HL-60 (cell line): ENCODE results near the gene BIN2.

Source experiments
- DNase-seq, 2 experiments: peaks; one replicate each; pipeline ENCODE4 v3.0.0-alpha.2; 2010 to 2020; ENCODE audit warnings: low read depth in 1 of 2, low spot score in 1 of 2
- H3K27ac ChIP-seq: fragments of 250-450 bp; sonication (Bioruptor Pico); replicated peaks from 2 replicates; pipeline ENCODE4 v1.5.1; 2020; ENCODE audit warnings: mild to moderate bottlenecking, moderate library complexity
- H3K27me3 ChIP-seq: fragments of 250-450 bp; sonication (Bioruptor Pico); 2 replicates; pipeline ENCODE4 v1.5.1; 2021; ENCODE audit warnings: mild to moderate bottlenecking, moderate library complexity; ENCODE audit not compliant: insufficient read depth, poor library complexity, severe bottlenecking
- H3K4me3 ChIP-seq: replicated peaks from 2 replicates; pipeline ENCODE4 v1.5.1; 2011; ENCODE audit warnings: mild to moderate bottlenecking, control low read depth, low read length; ENCODE audit not compliant: insufficient read depth
- CTCF ChIP-seq: IDR thresholded peaks from one replicate; pipeline ENCODE4 v1.5.1; 2011; ENCODE audit warnings: low read length, control low read depth, inconsistent platforms; ENCODE audit not compliant: insufficient read depth
- GABPA ChIP-seq: IDR thresholded peaks from 2 replicates; pipeline ENCODE4 v1.6.1; 2012; ENCODE audit warnings: low read depth
- POLR2AphosphoS5 ChIP-seq: IDR thresholded peaks from 2 replicates; pipeline ENCODE4 v1.6.1; 2012; ENCODE audit warnings: low read depth
- REST ChIP-seq: IDR thresholded peaks from 2 replicates; pipeline ENCODE4 v1.6.1; 2012; ENCODE audit warnings: low read depth; ENCODE audit not compliant: insufficient replicate concordance
- SPI1 ChIP-seq: IDR thresholded peaks from 2 replicates; pipeline ENCODE4 v1.6.1; 2012; ENCODE audit warnings: low read depth, mild to moderate bottlenecking, borderline replicate concordance

BIN2 gene

GRCh38 chr12:51370667-51371066 lies 46.7 kb upstream of the BIN2 start:
- H3K27me3 ChIP-seq = no peaks in the 10 kb centered on the region
- H3K27ac ChIP-seq = no peak overlapping the region
- no peak overlapping the region for H3K4me3 ChIP-seq
- DNase-seq = no peak
- TF ChIP-seq POLR2AphosphoS5 (no peak), REST (no peak), GABPA (no peak), SPI1 (no peak), CTCF (no peak)

- Histone ChIP-seq H3K27ac (peak overlapping the region; percentile 31), H3K27me3 (no peaks in the 10 kb centered on the region), H3K4me3 (no peak overlapping the region)
- no peak for DNase-seq
- no peak for TF ChIP-seq CTCF
- TF ChIP-seq GABPA = no peak
- TF ChIP-seq REST = no peak
- TF ChIP-seq SPI1 = no peak
- no peak for TF ChIP-seq POLR2AphosphoS5
Observed at GRCh38 chr12:51369581-51369980, 45.6 kb upstream of the BIN2 start.

- Histone ChIP-seq H3K27me3 (no peaks in the 10 kb centered on the region), H3K27ac (peak overlapping the region; percentile 31), H3K4me3 (no peak overlapping the region)
- peak in 1 of 2 experiments; percentile 95 for DNase-seq
- TF ChIP-seq SPI1 (peak; percentile 67; the same call in 1 of the 2 replicates), POLR2AphosphoS5 (peak; percentile 100), CTCF (no peak), GABPA (peak; percentile 82)
Observed at GRCh38 chr12:51368640-51369517, 44.9 kb upstream of the BIN2 start.
